Gastrocnemius medialis (tissue), 4 donors: ENCODE measurements around the gene SIK2.
A peak's percentile ranks its signal among the peaks of the same experiment; 100 is the strongest.

ENCODE experiments used
- CTCF ChIP-seq, 5 experiments: fragments of 450-650 bp in 3 of 5; fragments of 200-600 bp in 2 of 5; sonication (generic) in 2 of 5; IDR thresholded peaks in 4 of 5; conservative IDR thresholded peaks in 1 of 5; 1 replicate in 4 of 5; 2 replicates in 1 of 5; pipeline ENCODE4 v1.5.1; 2016 to 2019; ENCODE audit warnings: antibody characterized with exemption in 5 of 5, mild to moderate bottlenecking in 3 of 5, moderate library complexity in 3 of 5
- POLR2A ChIP-seq, 2 donors: fragments of 450-650 bp; IDR thresholded peaks; one replicate each; pipeline ENCODE4 v1.6.1; 2017; ENCODE audit warnings: antibody characterized with exemption in 2 of 2, mild to moderate bottlenecking in 2 of 2, moderate library complexity in 2 of 2

DNA sequence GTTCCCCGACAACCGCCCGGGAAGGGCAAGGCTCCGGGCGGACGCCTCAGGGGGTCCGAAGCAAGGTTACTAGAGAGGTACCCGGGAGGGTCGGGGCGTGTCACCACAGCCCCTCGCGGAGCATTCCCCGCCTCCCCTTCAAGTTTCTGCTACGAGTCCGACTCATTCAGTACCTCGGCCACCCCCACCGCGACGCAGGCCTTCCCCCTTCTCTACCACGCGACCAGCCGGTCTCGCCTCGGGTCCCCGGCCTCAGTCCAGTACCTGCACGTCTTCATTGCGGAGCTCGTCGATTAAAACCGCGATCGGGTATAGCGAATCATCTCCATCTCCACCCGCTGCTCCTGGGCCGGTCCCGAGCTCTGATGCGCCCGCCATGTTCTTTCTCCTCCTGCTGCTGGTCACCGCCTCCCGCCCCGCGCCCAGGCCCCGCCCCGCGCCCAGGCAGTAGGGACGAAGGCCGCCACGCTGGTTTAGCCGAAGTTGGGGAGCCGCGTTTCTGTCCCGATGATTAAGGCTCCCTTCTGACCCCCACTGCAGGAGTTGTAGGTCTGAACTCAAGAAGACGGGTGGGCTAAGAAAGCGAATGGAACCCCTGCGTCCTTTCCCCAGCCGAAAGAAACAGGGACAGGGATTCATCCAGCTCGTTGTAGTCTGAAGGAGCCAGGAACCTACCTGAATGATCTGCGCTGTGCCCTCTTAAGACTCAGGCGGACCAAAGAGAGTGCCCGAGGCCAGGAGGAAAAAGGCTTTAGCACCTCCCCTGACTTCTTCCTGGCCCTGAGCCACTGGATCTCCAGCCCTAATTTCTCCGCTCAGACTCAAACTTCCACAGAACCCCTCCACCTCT lies 164.0 kb downstream of the SIK2 start, which contains the start of gene PPP2R1B:
- peak; percentile 45 to 65 for TF ChIP-seq POLR2A (IDR thresholded peaks at IDR 0.05)
- TF ChIP-seq CTCF (IDR thresholded peaks at IDR 0.05 in 4 of 5, conservative IDR thresholded peaks at IDR 0.05 in 1 of 5), result no peak
